Naive thymus-derived CD8-positive, alpha-beta T cell (primary cell): Measurements from ENCODE around the gene MACROD1. TPM values are rescaled to one million over a fixed set of nuclear protein-coding genes. Genes with fewer than 3 reads are reported as not detected.
"Not testable (repeated sequence)": the region's sequence is repeated elsewhere in the genome, so short reads cannot be mapped to it uniquely, and the experiment has no call there.

ENCODE experiments used
- ATAC-seq, 2 donors: fragments of 150-1000 bp; cut with Tn5 transposase in 1 of 2; sonication (Bioruptor Pico), chemical (Tn5 transposase) in 1 of 2; 1 replicate in 1 of 2; 2 replicates in 1 of 2; pipeline ENCODE4 v1.10.0; 2021; ENCODE audit warnings: mild to moderate bottlenecking in 2 of 2, moderate library complexity in 2 of 2
- POLR2A ChIA-PET: fragments of 350-600 bp; sonication (Branson Sonifier 250); formaldehyde crosslinking; loops from one replicate; lab custom pipeline; 2021; ENCODE audit warnings: antibody characterized with exemption; lab: Charles Lee
- DNase-seq, 10 donors: peaks; one replicate each; pipeline versions ENCODE4 v3.0.0 to v3.0.0-alpha.2; 2020 to 2022
- H3K27ac Mint-ChIP-seq, 10 donors: one replicate each; pipeline ENCODE4 v1.8.0; 2020 to 2022; ENCODE audit warnings: mild to moderate bottlenecking in 10 of 10, mixed read lengths in 10 of 10, moderate library complexity in 4 of 10, inconsistent platforms in 1 of 10
- H3K27me3 Mint-ChIP-seq, 5 donors: one replicate each; pipeline ENCODE4 v1.8.0; 2021 to 2022; ENCODE audit warnings: mixed read lengths in 5 of 5
- H3K36me3 Mint-ChIP-seq, 3 donors: one replicate each; pipeline ENCODE4 v1.8.0; 2020 to 2022; ENCODE audit warnings: mixed read lengths in 3 of 3, mild to moderate bottlenecking in 2 of 3, inconsistent platforms in 1 of 3
- H3K4me1 Mint-ChIP-seq, 4 donors: one replicate each; pipeline ENCODE4 v1.8.0; 2021 to 2022; ENCODE audit warnings: mixed read lengths in 4 of 4
- H3K4me3 Mint-ChIP-seq, 10 donors: one replicate each; pipeline ENCODE4 v1.8.0; 2020 to 2022; ENCODE audit warnings: mild to moderate bottlenecking in 10 of 10, mixed read lengths in 10 of 10, moderate library complexity in 6 of 10, inconsistent platforms in 1 of 10
- H3K9me3 Mint-ChIP-seq, 9 donors: one replicate each; pipeline ENCODE4 v1.8.0; 2020 to 2022; ENCODE audit warnings: mixed read lengths in 9 of 9, mild to moderate bottlenecking in 3 of 9, inconsistent platforms in 1 of 9, moderate library complexity in 1 of 9
- polyA plus RNA-seq, 3 donors: library from polyadenylated mRNA; unstranded; fragments of 300-500 nt; fragmentation: Illumina TruSeq; gene quantifications; one replicate each; pipeline ENCODE4 v1.2.3, GENCODE V29; 2021
- total RNA-seq, 8 experiments: library from RNA in 2 of 8; stranded (reverse) in 2 of 8; gene quantifications; one replicate each; pipeline ENCODE4 v1.2.3 and lab custom pipeline; 2021 to 2026

MACROD1 gene
- total and polyA plus RNA-seq, 5 experiments from 2014 or later = 7.3 to 14.4 (median 10.8) TPM

- no peaks in the 10 kb centered on the region for H3K27me3 Mint-ChIP-seq
- POLR2A ChIA-PET = interaction anchor here (0.5 to 0.6 kb wide), 2 partner anchors 1206 to 1564 kb away, joined by 3 to 8 read pairs; no protein-coding TSS in a partner anchor
- H3K9me3 Mint-ChIP-seq = no peaks in the 10 kb centered on the region
- H3K4me1 Mint-ChIP-seq = peaks cover 14 to 39% (median 29%) of the 10 kb centered on the region in 4 donors
- H3K36me3 Mint-ChIP-seq = peaks cover 0 to 9% (median 3%) of the 10 kb centered on the region in 3 donors
- H3K27ac Mint-ChIP-seq = peak overlapping the region in 8 of 10 donors; percentile 39 to 82 (median 68)
- ATAC-seq (no peak), DNase-seq (no peak)
- peak overlapping the region in 5 of 10 donors; percentile 29 to 71 (median 33) for H3K4me3 Mint-ChIP-seq
Measured at GRCh38 chr11:63978551-63979239, 187.2 kb downstream of the MACROD1 start.

GRCh38 chr11:63974259-63975143, 191.4 kb downstream of the MACROD1 start, which contains the start of gene COX8A:
COX8A (plus strand) TSS chr11:63974620; CDS start chr11:63974681, 61 bp downstream.
- H3K4me1 Mint-ChIP-seq = peaks cover 17 to 37% (median 28%) of the 10 kb centered on the region in 4 donors
- H3K27ac Mint-ChIP-seq = peak within 1 kb of the TSS; percentile 94 to 100 (median 99)
- no peaks in the 10 kb centered on the region for H3K9me3 Mint-ChIP-seq
- ATAC-seq = peak; percentile 98 to 99
- POLR2A ChIA-PET = interaction anchor here (0.6 to 1.7 kb wide), 7 partner anchors 11 to 1143 kb away, joined by 3 to 15 read pairs (median 4); partner anchors contain the start of genes NAA40, OTUB1, PPP1R14B and STX5
- peaks cover 0 to 2% (median 0%) of the 10 kb centered on the region in 5 donors for H3K27me3 Mint-ChIP-seq
- H3K4me3 Mint-ChIP-seq = peak within 1 kb of the TSS; percentile 98 to 100 (median 99)
- DNase-seq = peak; percentile 76 to 98 (median 96)
- peaks cover 0 to 9% (median 3%) of the 10 kb centered on the region in 3 donors for H3K36me3 Mint-ChIP-seq

DNA sequence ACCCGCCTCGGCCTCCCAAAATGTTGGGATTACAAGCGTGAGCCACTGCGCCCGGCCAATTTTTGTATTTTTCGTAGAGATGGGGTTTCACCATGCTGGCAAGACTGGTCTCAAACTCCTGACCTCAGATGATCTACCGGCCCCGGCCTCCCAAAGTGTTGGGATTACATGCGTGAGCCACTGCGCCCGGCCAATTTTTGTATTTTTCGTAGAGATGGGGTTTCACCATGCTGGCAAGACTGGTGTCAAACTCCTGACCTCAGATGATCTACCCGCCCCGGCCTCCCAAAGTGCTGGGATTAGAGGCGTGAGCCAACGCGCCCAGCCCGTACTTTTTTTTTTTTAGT, 192.0 kb downstream of the MACROD1 start:
- H3K9me3 Mint-ChIP-seq, H3K36me3 Mint-ChIP-seq, H3K27me3 Mint-ChIP-seq, ATAC-seq, DNase-seq: not testable (repeated sequence)
- POLR2A ChIA-PET = interaction anchor here (0.6 to 1.7 kb wide), 6 partner anchors 12 to 1142 kb away, joined by 3 to 15 read pairs (median 4); partner anchors contain the start of genes NAA40, OTUB1, PPP1R14B and STX5
- Mint-ChIP-seq H3K4me3 (peak overlapping the region; percentile 98 to 100 (median 99)), H3K27ac (peak overlapping the region; percentile 94 to 100 (median 99)), H3K4me1 (peaks cover 17 to 37% (median 28%) of the 10 kb centered on the region in 4 donors)

DNA sequence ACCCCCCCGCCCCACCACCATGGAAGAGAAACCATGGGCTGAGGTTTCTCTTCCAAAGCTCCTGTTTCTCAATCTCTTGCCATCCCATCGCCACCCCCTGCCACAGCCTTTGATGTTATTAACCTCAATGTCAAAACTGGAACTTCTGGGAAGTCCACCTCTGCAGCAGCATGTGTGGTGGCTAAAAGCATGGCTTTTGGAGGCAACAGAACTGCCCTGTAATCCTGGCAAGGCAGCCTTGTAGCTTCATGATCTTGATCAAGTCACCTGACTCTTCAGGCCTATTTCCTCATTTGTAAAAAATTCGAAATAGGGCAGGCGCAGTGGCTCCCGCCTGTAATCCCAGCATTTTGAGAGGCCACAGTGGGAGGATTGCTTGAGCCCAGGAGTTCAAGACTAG, 195.0 kb downstream of the MACROD1 start:
- Mint-ChIP-seq H3K27me3 (peaks cover 0 to 2% (median 0%) of the 10 kb centered on the region in 5 donors), H3K4me1 (peaks cover 7 to 20% (median 15%) of the 10 kb centered on the region in 4 donors), H3K9me3 (no peaks in the 10 kb centered on the region), H3K27ac (peak overlapping the region in 1 of 10 donors; percentile 52), H3K36me3 (peaks cover 0 to 3% (median 0%) of the 10 kb centered on the region in 3 donors), H3K4me3 (no peak overlapping the region)
- ATAC-seq (no peak), DNase-seq (no peak)
- POLR2A ChIA-PET = interaction anchor here (0.8 kb wide), 1 partner anchor 18 kb away, joined by 3 read pairs; no protein-coding TSS in a partner anchor

GRCh38 chr11:63969461-63969860, 196.5 kb downstream of the MACROD1 start:
- no peak overlapping the region for H3K4me3 Mint-ChIP-seq
- POLR2A ChIA-PET = no interaction called here

GRCh38 chr11:63966444-63966843, 199.5 kb downstream of the MACROD1 start:
- Mint-ChIP-seq H3K4me1 (peaks cover 5 to 8% (median 7%) of the 10 kb centered on the region in 4 donors), H3K36me3 (no peaks in the 10 kb centered on the region), H3K27ac (no peak overlapping the region), H3K4me3 (no peak overlapping the region), H3K27me3 (peaks cover 0 to 2% (median 0%) of the 10 kb centered on the region in 5 donors), H3K9me3 (no peaks in the 10 kb centered on the region)
- DNase-seq = no peak
- ATAC-seq = no peak
- POLR2A ChIA-PET = no interaction called here

More at GRCh38 chr11:63969461-63969860, 196.5 kb downstream of the MACROD1 start:
- peaks cover 0 to 2% (median 0%) of the 10 kb centered on the region in 5 donors for H3K27me3 Mint-ChIP-seq
- DNase-seq = no peak
- ATAC-seq = no peak
- peaks cover 5 to 11% (median 7%) of the 10 kb centered on the region in 4 donors for H3K4me1 Mint-ChIP-seq
- H3K9me3 Mint-ChIP-seq = no peaks in the 10 kb centered on the region
- no peak overlapping the region for H3K27ac Mint-ChIP-seq
- H3K36me3 Mint-ChIP-seq = peaks cover 0 to 1% (median 0%) of the 10 kb centered on the region in 3 donors

DNA sequence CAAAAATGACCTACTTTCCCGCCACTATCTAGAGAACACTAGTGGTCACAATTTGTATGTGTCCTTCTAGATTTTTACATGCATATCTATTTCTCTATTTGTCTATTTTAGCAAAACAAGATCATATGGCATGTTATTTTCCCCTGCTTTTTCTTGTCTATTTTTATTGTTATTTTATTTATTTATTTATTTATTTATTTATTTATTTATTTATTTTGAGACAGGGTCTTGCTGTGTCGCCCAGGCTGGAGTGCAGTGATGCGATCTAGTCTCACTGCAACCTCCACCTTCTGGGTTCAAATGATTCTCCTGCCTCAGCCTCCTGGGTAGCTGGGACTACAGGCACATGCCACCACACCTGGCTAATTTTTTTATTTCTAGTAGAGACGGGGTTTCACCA, 202.0 kb downstream of the MACROD1 start:
- H3K4me1 Mint-ChIP-seq = peaks cover 5 to 17% (median 14%) of the 10 kb centered on the region in 4 donors
- not testable (repeated sequence) for H3K27me3 Mint-ChIP-seq

GRCh38 chr11:63961608-63962412, 204.1 kb downstream of the MACROD1 start:
- H3K9me3 Mint-ChIP-seq = no peaks in the 10 kb centered on the region
- POLR2A ChIA-PET = interaction anchor here (2.3 kb wide), 1 partner anchor 10 kb away, joined by 10 read pairs; no protein-coding TSS in a partner anchor
- H3K4me1 Mint-ChIP-seq = peaks cover 5 to 17% (median 14%) of the 10 kb centered on the region in 4 donors
- H3K4me3 Mint-ChIP-seq = peak overlapping the region in 6 of 10 donors; percentile 25 to 75 (median 52)
- ATAC-seq (peak; percentile 42 to 46), DNase-seq (peak in 1 of 10 donors; percentile 33)
- H3K27ac Mint-ChIP-seq = peak overlapping the region in 5 of 10 donors; percentile 36 to 84 (median 72)
- H3K27me3 Mint-ChIP-seq = no peaks in the 10 kb centered on the region
- no peaks in the 10 kb centered on the region for H3K36me3 Mint-ChIP-seq

More for the DNA sequence above, 202.0 kb downstream of the MACROD1 start:
- DNase-seq, H3K4me3 Mint-ChIP-seq, H3K27ac Mint-ChIP-seq, POLR2A ChIA-PET, H3K36me3 Mint-ChIP-seq, H3K9me3 Mint-ChIP-seq, ATAC-seq: not testable (repeated sequence)

DNA sequence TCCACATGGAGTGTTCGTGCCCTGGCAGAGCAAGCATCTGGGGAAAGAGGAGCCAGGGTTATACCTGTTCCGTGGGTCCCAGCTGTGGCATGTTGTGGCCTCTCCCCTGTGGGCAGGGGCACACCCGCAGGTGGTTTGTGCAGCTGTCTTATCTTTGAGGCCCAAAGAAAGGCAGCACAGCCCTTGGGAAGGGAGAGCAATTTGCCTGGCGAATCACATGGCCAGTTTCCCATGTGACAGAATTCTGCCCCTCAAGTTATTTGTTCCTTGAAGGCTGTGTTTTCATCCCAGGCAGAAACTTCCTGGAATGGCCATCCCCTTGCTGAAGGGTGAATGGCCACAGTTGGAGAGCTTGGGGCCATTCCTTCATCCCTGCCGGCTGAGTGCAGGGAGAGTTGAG, 207.9 kb downstream of the MACROD1 start:
- H3K4me3 Mint-ChIP-seq = no peak overlapping the region
- DNase-seq (no peak), ATAC-seq (no peak)
- H3K27ac Mint-ChIP-seq = peak overlapping the region in 2 of 10 donors; percentile 55 to 67
- peaks cover 8 to 36% (median 25%) of the 10 kb centered on the region in 4 donors for H3K4me1 Mint-ChIP-seq
- no peaks in the 10 kb centered on the region for H3K27me3 Mint-ChIP-seq
- POLR2A ChIA-PET = no interaction called here
- peaks cover 0 to 13% (median 0%) of the 10 kb centered on the region in 3 donors for H3K36me3 Mint-ChIP-seq
- no peaks in the 10 kb centered on the region for H3K9me3 Mint-ChIP-seq

DNA sequence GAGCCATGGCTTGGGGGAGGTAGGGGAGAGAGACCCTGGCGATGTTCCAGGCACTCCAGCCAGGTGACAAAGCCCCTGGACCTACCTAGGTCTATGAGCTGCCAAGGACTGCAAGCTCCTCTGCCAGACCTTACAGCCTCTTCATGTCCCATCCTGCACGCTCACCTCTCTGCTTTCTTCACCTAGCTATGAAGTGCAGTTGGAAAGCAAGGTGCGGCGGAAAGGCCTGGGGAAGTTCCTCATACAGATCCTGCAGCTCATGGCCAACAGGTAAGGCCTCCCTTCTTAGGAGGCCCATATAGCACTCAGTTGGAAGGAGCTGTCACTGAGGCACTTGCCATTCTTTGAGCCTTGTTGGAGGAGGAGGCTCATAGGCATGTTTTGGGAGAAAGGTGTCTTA, 213.3 kb downstream of the MACROD1 start:
- Mint-ChIP-seq H3K4me1 (peaks cover 17 to 45% (median 34%) of the 10 kb centered on the region in 4 donors), H3K36me3 (peaks cover 0 to 25% (median 0%) of the 10 kb centered on the region in 3 donors), H3K9me3 (no peaks in the 10 kb centered on the region), H3K4me3 (peak overlapping the region in 7 of 10 donors; percentile 24 to 82 (median 47)), H3K27ac (peak overlapping the region; percentile 23 to 93 (median 80)), H3K27me3 (no peaks in the 10 kb centered on the region)
- DNase-seq = no peak
- no peak for ATAC-seq
- POLR2A ChIA-PET = interaction anchor here (1.2 to 2.4 kb wide), 3 partner anchors 9 to 33 kb away, joined by 4 to 10 read pairs (median 6); no protein-coding TSS in a partner anchor
